ENCODE data around the gene NABP2. TPM values are rescaled to one million over a fixed set of nuclear protein-coding genes. Genes with fewer than 3 reads are reported as not detected.

NABP2 gene
- total RNA-seq, 1 donor from 2014 or later: 17.8 TPM

- no peak for DNase-seq (ENCODE audit: low read depth)
These were observed 10.3 kb upstream of the NABP2 start for GRCh38 chr12:56213878-56214277.

- DNase-seq (ENCODE audit: low read depth): no peak
These were observed 7.7 kb upstream of the NABP2 start for GRCh38 chr12:56216461-56216860.

- no peak for DNase-seq (ENCODE audit: low read depth)
These were observed 4.3 kb upstream of the NABP2 start for GRCh38 chr12:56219840-56220239.

GRCh38 chr12:56220611-56221231 lies 3.4 kb upstream of the NABP2 start:
- peak; percentile 67 for DNase-seq (ENCODE audit: low read depth)

- peak; percentile 65 for DNase-seq (ENCODE audit: low read depth)
These were observed 2.8 kb upstream of the NABP2 start for GRCh38 chr12:56221232-56221756.

- peak; percentile 94 for DNase-seq (ENCODE audit: low read depth)
These were observed 2.2 kb upstream of the NABP2 start, which contains the start of gene RNF41 for GRCh38 chr12:56221757-56222530. Gene RNF41, minus strand, starts transcription at chr12:56221922. Its CDS starts 7,875 bp downstream, at chr12:56214047.

- no peak for DNase-seq (ENCODE audit: low read depth)
These were observed 1.6 kb upstream of the NABP2 start for GRCh38 chr12:56222531-56222895.

GRCh38 chr12:56223571-56224101 lies 506 bp upstream of the NABP2 start:
- DNase-seq (ENCODE audit: low read depth): no peak

GRCh38 chr12:56224954-56225353 lies 812 bp downstream of the NABP2 start:
- DNase-seq (ENCODE audit: low read depth): no peak

GRCh38 chr12:56229082-56229481 lies 4.9 kb downstream of the NABP2 start:
- no peak for DNase-seq (ENCODE audit: low read depth)

GRCh38 chr12:56229916-56230431 lies 5.8 kb downstream of the NABP2 start, which contains the start of gene SLC39A5:
Gene SLC39A5, plus strand, starts transcription at chr12:56230051. Its CDS starts 1,224 bp downstream, at chr12:56231275.
- DNase-seq (ENCODE audit: low read depth): no peak

- no peak for DNase-seq (ENCODE audit: low read depth)
These were observed 6.5 kb downstream of the NABP2 start for GRCh38 chr12:56230432-56231183.

- DNase-seq (ENCODE audit: low read depth): no peak
These were observed 7.0 kb downstream of the NABP2 start for GRCh38 chr12:56231184-56231582.

GRCh38 chr12:56234746-56235436 lies 10.7 kb downstream of the NABP2 start:
- no peak for DNase-seq (ENCODE audit: low read depth)

GRCh38 chr12:56236091-56236490 lies 11.9 kb downstream of the NABP2 start:
- no peak for DNase-seq (ENCODE audit: low read depth)

- DNase-seq (ENCODE audit: low read depth): no peak
These were observed 12.8 kb downstream of the NABP2 start for GRCh38 chr12:56236985-56237384.

GRCh38 chr12:56237552-56237951 lies 13.4 kb downstream of the NABP2 start:
- DNase-seq (ENCODE audit: low read depth): no peak

GRCh38 chr12:56241424-56242303 lies 17.5 kb downstream of the NABP2 start:
- DNase-seq (ENCODE audit: low read depth): no peak

GRCh38 chr12:56242986-56243385 lies 18.8 kb downstream of the NABP2 start:
- DNase-seq (ENCODE audit: low read depth): no peak

- DNase-seq (ENCODE audit: low read depth): no peak
These were observed 19.6 kb downstream of the NABP2 start for GRCh38 chr12:56243731-56244181.

Data from renal cortical epithelial cell (primary cell).